IPS-18c (cell line): ENCODE results near the gene PRICKLE1.

Experiments
- H3K4me3 ChIP-seq: 2 replicates; pipeline ENCODE4 v1.7.0; 2013; ENCODE audit warnings: low read depth, mild to moderate bottlenecking, low read length, moderate library complexity; ENCODE audit not compliant: insufficient read depth
- H3K9me3 ChIP-seq: one replicate; pipeline ENCODE4 v1.6.1; 2013; ENCODE audit warnings: mild to moderate bottlenecking, low read length, moderate library complexity; ENCODE audit not compliant: control insufficient read depth, insufficient read depth

The PRICKLE1 gene

GRCh38 chr12:42589465-42590329 is at the start of gene PRICKLE1:
Gene PRICKLE1 (minus strand): TSS chr12:42589746. CDS start chr12:42472516, 117,230 bp downstream.
- no peaks in the 10 kb centered on the region for H3K9me3 ChIP-seq
- peak within 1 kb of the TSS; percentile 64 for H3K4me3 ChIP-seq

GRCh38 chr12:42638697-42639096 is 49.2 kb upstream of the PRICKLE1 start:
- no peak overlapping the region for H3K4me3 ChIP-seq
- no peaks in the 10 kb centered on the region for H3K9me3 ChIP-seq

GRCh38 chr12:42638011-42638410 is 48.5 kb upstream of the PRICKLE1 start:
- Histone ChIP-seq H3K4me3 (no peak overlapping the region), H3K9me3 (no peaks in the 10 kb centered on the region)

GRCh38 chr12:42636993-42637392 is 47.4 kb upstream of the PRICKLE1 start:
- no peaks in the 10 kb centered on the region for H3K9me3 ChIP-seq
- H3K4me3 ChIP-seq = no peak overlapping the region

GRCh38 chr12:42633594-42633993 is 44.0 kb upstream of the PRICKLE1 start:
- no peaks in the 10 kb centered on the region for H3K9me3 ChIP-seq
- H3K4me3 ChIP-seq = no peak overlapping the region

- no peak overlapping the region for H3K4me3 ChIP-seq
- H3K9me3 ChIP-seq = no peaks in the 10 kb centered on the region
Observed at GRCh38 chr12:42631513-42631912, 42.0 kb upstream of the PRICKLE1 start.

GRCh38 chr12:42630314-42630713 is 40.8 kb upstream of the PRICKLE1 start:
- Histone ChIP-seq H3K9me3 (no peaks in the 10 kb centered on the region), H3K4me3 (no peak overlapping the region)

GRCh38 chr12:42627151-42627550 is 37.6 kb upstream of the PRICKLE1 start:
- Histone ChIP-seq H3K4me3 (no peak overlapping the region), H3K9me3 (no peaks in the 10 kb centered on the region)

- no peak overlapping the region for H3K4me3 ChIP-seq
- no peaks in the 10 kb centered on the region for H3K9me3 ChIP-seq
Observed at GRCh38 chr12:42625611-42626010, 36.1 kb upstream of the PRICKLE1 start.

GRCh38 chr12:42617622-42618021 is 28.1 kb upstream of the PRICKLE1 start:
- no peaks in the 10 kb centered on the region for H3K9me3 ChIP-seq
- no peak overlapping the region for H3K4me3 ChIP-seq

- Histone ChIP-seq H3K9me3 (no peaks in the 10 kb centered on the region), H3K4me3 (no peak overlapping the region)
Observed at GRCh38 chr12:42615006-42615405, 25.5 kb upstream of the PRICKLE1 start.

GRCh38 chr12:42612231-42612613 is 22.7 kb upstream of the PRICKLE1 start:
- Histone ChIP-seq H3K4me3 (no peak overlapping the region), H3K9me3 (no peaks in the 10 kb centered on the region)

- Histone ChIP-seq H3K9me3 (no peaks in the 10 kb centered on the region), H3K4me3 (no peak overlapping the region)
Observed at GRCh38 chr12:42611571-42612230, 22.2 kb upstream of the PRICKLE1 start.

GRCh38 chr12:42609605-42610004 is 20.1 kb upstream of the PRICKLE1 start:
- Histone ChIP-seq H3K9me3 (no peaks in the 10 kb centered on the region), H3K4me3 (no peak overlapping the region)

GRCh38 chr12:42608196-42608825 is 18.8 kb upstream of the PRICKLE1 start:
- H3K4me3 ChIP-seq = no peak overlapping the region

GRCh38 chr12:42607584-42608058 is 18.1 kb upstream of the PRICKLE1 start:
- no peaks in the 10 kb centered on the region for H3K9me3 ChIP-seq
- H3K4me3 ChIP-seq = no peak overlapping the region

More at GRCh38 chr12:42608196-42608825, 18.8 kb upstream of the PRICKLE1 start:
- no peaks in the 10 kb centered on the region for H3K9me3 ChIP-seq

GRCh38 chr12:42606471-42606870 is 16.9 kb upstream of the PRICKLE1 start:
- no peak overlapping the region for H3K4me3 ChIP-seq
- no peaks in the 10 kb centered on the region for H3K9me3 ChIP-seq

GRCh38 chr12:42605685-42606084 is 16.1 kb upstream of the PRICKLE1 start:
- H3K4me3 ChIP-seq = no peak overlapping the region
- no peaks in the 10 kb centered on the region for H3K9me3 ChIP-seq
